ENCODE data around the gene CERCAM.

CERCAM gene

GRCh38 chr9:128393970-128394369 is 26.7 kb upstream of the CERCAM start:
- no peak for TF ChIP-seq CTCF (IDR thresholded peaks at IDR 0.05; ENCODE audit: borderline replicate concordance, insufficient read depth, low read depth, low read length)
- H3K4me3 ChIP-seq (ENCODE audit: low read depth, low read length): no peak overlapping the region

GRCh38 chr9:128394379-128395168 is 26.1 kb upstream of the CERCAM start:
- TF ChIP-seq CTCF (IDR thresholded peaks at IDR 0.05; ENCODE audit: borderline replicate concordance, insufficient read depth, low read depth, low read length): no peak
- no peak overlapping the region for H3K4me3 ChIP-seq (ENCODE audit: low read depth, low read length)

GRCh38 chr9:128396970-128397613 is 23.6 kb upstream of the CERCAM start:
- TF ChIP-seq CTCF (IDR thresholded peaks at IDR 0.05; ENCODE audit: borderline replicate concordance, insufficient read depth, low read depth, low read length): no peak
- no peak overlapping the region for H3K4me3 ChIP-seq (ENCODE audit: low read depth, low read length)

GRCh38 chr9:128397831-128398230 is 22.8 kb upstream of the CERCAM start:
- no peak overlapping the region for H3K4me3 ChIP-seq (ENCODE audit: low read depth, low read length)
- TF ChIP-seq CTCF (IDR thresholded peaks at IDR 0.05; ENCODE audit: borderline replicate concordance, insufficient read depth, low read depth, low read length): no peak

GRCh38 chr9:128399861-128400260 is 20.8 kb upstream of the CERCAM start:
- no peak overlapping the region for H3K4me3 ChIP-seq (ENCODE audit: low read depth, low read length)
- no peak for TF ChIP-seq CTCF (IDR thresholded peaks at IDR 0.05; ENCODE audit: borderline replicate concordance, insufficient read depth, low read depth, low read length)

- no peak for TF ChIP-seq CTCF (IDR thresholded peaks at IDR 0.05; ENCODE audit: borderline replicate concordance, insufficient read depth, low read depth, low read length)
These were observed 16.1 kb upstream of the CERCAM start for GRCh38 chr9:128404560-128404959.

More at GRCh38 chr9:128404560-128404959, 16.1 kb upstream of the CERCAM start:
- H3K4me3 ChIP-seq (ENCODE audit: low read depth, low read length): no peak overlapping the region
